Activated CD4-positive, CD25-positive, alpha-beta regulatory T cell treated with anti-CD3 and anti-CD28 coated beads, Interleukin-2, amount 50 U/mL, for 72 hours (primary cell): ENCODE results near the gene KPNA6.

ENCODE experiments used
- DNase-seq: peaks from one replicate; pipeline ENCODE4 v3.0.0; 2021

KPNA6 gene

DNA sequence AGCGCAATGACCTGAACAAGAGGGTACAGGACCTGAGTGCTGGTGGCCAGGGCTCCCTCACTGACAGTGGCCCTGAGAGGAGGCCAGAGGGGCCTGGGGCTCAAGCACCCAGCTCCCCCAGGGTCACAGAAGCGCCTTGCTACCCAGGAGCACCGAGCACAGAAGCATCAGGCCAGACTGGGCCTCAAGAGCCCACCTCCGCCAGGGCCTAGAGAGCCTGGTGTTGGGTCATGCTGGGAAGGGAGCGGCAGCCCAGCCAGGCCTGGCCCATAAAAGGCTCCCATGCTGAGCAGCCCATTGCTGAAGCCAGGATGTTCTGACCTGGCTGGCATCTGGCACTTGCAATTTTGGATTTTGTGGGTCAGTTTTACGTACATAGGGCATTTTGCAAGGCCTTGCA, 87.1 kb downstream of the KPNA6 start:
- DNase-seq = no peak

DNA sequence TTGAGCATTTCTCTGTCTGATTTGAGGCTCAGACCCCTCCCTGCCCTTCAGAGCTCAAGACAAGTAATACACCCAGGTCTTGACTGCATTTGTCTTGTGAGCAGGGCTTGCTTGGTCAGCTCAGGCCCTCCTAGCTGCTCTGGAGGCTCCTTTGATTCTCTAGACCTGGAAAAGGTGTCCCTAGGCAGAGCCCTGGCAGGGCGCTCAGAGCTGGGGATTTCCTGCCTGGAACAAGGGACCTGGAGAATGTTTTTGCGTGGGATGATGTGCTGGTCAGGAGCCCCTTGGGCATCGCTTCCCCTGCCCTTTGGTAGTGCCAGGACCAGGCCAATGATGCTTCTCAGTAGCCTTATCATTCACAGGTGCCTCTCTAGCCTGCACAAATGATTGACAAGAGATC, 87.7 kb downstream of the KPNA6 start:
- no peak for DNase-seq

DNA sequence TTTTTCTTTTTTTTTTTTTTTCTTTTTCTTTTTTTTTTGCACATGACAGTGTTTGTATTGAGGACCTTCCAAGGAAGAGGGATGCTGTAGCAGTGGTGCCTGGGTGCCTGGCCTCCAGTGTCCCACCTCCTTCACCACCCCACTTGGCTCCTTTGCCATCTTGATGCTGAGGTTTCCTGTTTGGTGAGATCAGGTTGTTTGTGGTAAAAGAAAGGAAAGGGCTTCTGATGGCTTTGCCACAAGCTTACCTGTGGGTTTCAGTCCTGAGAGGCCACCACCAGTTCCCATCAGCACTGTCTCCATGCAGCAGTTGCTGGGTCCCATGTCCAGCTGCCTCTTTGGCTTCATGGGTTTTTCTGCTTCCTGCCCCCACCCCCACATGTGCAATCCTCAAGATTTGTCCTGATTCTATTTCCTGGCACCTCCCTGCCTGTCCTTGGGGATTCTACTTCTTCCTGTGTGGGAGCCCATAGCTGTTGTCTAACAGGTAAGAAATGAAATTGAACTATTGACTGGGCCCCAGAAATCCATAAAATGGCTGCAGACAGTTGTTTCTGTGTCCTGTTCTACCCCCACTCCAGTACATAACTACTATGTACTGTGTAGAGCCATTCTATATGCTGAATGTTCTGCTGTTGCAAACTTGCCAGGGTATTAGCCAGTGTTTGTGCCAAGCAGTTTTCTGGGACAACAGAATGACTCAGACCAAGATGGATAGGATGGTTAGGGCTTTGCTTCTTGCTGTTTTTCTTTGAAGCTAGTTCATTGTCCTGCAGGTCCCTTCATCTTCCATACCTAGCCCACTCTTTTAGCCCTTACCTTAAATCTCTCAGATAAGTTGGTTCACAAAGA, 88.3 kb downstream of the KPNA6 start:
- no peak for DNase-seq

DNA sequence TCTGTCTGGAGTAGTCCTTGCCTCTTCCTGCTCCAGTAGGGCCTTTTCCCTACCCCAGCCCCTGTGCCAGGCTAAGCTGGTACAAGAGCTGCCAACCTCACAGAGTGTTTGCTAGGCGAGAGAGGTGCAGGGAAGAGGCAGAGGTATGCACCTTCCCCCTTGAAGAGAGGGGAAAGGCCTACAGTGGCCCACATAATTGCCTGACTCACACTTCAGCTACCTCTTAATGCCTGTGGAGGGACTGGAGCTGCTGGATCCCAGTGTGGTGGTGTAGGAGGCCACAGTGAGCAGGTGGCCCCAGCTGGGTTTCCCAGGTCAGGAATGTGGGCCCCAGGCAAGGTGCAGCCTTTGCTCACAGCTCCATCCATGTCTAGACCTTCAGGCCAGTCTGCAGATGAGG, 89.2 kb downstream of the KPNA6 start:
- DNase-seq = no peak

DNA sequence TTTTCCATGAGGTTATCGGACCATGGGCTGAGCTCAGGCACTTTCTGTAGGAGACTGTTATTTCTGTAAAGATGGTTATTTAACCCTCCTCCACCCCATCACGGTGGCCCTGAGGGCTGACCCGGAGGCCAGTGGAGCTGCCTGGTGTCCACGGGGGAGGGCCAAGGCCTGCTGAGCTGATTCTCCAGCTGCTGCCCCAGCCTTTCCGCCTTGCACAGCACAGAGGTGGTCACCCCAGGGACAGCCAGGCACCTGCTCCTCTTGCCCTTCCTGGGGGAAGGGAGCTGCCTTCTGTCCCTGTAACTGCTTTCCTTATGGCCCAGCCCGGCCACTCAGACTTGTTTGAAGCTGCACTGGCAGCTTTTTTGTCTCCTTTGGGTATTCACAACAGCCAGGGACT, 90.0 kb downstream of the KPNA6 start:
- DNase-seq = no peak

DNA sequence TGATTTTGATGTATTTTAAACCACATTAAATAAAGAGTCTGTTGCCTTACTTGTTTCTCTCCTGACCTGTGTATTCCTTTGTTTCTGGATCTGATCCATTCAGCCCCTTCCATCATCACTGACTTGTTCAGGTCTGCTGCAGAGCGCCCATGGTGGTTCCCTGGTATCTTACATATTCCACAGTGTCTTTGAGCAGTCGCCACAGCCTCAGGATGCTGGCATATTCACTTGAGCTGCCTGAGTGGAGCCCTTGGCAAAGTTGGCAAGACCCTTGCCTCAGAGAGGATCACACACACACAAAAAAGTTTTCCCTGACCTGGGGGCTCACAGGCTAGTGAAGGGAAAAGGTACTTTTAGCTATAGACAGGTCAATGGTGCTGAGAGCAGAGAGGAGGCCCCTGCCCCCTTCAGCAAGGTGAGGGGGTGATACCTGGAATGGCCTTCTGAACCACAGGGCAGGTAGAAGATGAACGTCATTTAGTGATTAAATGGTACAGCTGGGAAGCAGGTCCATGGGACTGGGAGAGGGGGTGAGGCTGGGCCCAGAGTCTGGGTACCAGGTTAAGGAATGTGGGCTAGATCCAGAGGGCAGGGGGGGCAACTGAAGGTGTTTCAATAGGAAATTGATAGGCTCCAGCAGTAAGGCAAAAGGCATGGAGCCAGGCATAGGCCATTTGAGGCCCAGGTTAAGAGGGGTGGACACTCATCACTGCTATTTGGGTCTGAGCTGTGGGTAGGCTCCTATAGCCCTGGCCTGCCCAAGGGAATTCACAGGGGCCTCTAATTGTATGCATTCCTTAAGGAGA, 90.6 kb downstream of the KPNA6 start:
- no peak for DNase-seq

DNA sequence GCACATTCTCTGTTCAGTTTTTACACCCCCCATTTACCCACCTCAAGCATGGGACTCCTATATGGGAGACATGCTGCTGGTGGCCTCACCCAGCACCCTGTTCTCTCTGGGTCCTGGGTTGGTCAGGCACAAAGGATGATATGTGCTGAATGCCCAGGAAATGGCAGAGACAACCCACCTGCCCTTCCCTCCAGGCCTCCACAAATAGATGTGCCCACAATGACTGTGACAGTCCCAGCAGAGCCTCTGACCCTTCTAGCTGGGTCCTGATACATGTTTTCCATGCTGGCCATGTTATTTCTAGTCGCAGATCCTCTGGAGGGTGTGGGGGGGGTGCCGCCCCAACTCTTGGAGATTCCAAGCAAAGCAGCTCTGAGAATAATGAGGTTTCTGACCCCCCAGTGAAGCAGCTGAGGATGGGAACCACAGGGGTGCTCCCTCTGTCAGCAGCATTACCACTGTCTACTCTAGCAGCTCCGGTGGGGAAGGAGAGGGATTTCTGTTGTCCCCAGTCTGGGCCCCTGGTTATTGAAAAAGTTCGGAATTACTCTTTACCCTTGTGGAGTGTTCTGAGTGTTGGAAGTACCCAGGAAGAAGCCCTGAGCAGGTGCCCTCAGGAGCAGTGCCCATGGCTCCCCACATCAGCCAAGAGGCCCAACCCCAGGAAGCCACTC, 91.3 kb downstream of the KPNA6 start:
- DNase-seq = no peak

DNA sequence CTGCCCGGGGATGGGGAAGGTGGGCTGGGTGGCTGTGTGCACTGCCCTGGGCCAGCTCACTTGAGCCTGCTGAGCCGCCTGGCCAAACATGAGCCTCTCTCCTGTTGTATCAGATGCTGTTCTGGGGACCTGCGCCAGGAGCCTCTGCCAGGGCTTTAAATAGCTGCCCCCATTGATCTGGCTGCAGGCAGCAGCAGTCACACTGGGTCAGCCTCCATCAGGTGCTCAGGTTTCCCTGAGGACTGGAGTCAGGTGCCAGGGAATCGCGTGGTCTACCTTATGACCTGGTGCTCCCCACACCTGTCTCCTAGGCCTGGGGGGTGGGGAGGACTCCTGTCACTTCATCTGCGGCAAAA, 91.8 kb downstream of the KPNA6 start:
- DNase-seq = no peak

DNA sequence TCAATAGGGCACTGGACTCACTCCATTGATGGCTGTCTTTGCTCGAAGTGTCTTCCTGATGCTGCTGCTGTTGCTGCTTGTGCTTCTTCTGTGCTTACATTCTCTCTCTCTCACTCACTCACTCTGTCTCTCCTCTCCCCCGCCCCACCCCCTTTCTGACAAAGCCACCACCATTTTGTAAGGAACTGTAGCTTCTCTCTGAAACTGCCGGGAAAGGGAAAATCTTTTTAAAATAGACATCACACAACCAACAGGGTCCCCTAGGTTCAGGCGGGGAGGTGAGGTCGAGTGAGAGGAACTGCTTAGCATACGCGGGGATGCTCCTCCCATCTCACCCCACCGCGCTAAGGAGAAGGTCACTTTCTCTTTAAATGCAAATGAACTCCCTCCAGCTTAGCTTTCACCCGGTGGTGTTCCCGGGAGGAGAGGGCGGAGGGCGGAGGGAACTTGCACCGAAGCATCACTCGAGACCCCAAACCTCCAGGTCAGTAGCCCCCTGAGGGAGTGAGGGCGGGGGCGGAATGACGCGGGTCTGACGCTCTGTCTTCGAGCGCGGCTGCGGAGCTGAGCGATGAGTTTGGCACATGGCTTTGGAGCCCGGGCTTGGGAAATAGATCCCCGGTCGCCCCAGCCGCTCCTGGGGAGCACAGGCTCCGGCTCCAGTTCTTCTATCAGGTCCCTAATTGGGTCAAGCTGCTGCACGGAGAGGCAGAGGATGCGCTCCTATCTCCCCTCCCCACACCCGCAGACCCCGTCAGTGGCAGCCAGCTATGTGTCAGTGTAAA, 92.6 kb downstream of the KPNA6 start, which contains the start of gene CCDC28B:
TSS of gene CCDC28B (plus strand) at position 370 of the 785 bp plus-strand sequence. CDS start 1,341 bp downstream, outside the sequence.
- peak; percentile 46 for DNase-seq

DNA sequence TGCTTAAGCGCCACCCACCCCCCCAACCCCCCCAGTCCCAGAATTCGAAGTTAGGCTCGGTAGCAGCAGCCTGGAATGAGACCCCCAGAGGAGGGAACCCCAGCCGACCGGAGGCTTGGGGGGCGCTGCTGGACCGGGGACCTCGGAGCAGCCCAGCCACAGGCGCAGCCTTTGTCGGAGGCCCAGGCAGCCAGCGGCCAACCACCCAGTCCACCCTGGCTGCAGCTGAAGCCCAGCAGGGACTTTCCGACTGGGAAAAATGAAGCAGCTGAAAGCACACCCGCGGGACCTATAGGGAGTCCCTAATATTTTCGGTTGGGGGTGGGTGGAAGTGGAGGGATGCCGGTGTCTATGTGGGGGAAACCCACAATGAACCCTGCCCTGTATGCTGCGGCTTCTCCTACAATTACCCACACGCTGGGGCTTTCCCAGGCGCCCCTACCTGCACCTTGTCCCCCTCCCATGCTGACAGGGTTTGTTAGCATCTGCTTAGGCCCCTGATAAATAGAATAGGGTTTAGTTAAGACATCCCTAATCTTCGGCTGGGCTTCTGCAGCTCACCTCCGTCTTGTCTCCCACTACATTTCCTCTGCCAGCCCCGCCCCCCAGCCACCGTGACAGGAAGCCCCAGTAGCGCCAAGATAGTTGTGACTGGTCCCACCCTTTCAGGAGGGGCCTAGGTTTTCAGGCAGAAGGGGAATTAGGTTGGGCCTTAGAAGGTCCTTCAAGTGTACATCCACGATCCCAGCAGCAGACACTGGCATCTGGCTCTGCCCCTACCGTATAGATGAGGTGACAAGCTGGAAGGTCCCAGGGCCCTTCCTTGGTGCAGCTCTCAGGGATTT, 93.4 kb downstream of the KPNA6 start:
- peak; percentile 60 for DNase-seq

DNA sequence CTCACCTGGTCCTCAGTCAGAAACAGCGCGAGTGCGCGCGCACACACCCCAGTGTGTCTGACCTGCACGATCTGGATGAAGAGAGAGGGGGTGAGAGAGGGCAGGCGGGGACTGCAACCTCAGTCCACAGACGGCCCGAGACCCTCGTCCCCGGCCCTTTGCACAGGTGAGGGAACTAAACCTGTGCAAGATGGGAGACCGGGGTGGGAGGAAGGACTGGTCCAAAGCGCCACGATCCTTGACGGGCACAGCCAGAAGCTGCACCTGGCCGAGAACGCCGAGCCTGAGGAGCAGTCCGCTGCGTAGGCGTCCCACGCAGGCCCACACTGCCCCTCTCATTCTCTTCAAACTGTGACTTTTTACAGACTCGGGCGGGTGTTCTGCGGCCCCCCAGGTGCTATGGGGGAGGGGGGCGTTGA, 97.1 kb downstream of the KPNA6 start:
- DNase-seq = no peak

DNA sequence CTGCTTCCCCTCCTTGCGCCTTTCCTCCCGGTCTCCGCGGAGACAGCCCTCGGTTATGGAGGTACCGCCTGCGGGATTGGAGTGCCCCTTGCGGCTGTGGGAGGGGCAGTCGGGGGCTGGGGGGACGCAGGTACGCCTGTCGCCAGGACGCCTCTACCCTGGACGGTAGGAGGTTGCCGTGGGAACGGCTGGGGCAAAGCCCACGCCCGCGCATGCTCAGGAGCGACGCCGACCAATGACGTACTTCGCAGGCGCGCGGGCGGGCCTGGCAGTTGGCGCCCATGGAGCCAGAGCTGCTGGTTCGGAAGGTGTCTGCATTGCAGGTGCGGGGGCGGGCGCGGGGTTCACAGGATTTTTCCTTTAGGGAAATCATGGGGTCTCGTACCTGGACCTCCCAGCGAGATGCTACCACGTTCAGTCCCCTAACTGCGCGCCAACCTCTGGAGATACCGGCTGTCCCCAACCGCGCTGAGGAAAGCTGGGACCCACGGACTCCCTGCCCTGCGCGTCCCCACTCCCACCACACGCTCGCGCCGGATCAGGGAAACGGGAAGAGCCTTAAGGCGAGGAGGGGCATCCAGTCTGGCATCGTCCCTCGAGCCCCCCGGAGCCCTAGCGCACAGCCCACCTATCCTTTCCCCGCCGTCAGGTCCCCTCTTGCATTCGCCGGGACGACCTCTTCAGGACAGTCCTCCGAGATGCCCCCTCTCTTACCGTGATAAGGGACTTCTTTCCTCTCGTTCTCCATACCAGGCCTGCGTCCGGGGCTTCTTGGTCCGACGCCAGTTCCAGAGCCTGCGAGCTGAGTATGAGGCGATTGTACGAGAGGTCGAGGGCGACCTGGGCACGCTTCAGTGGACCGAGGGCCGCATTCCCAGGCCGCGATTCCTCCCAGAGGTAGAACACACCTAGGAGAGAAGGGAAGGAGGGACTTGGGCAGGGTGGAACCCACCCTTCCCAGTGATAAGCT, 97.8 kb downstream of the KPNA6 start, which contains the start of gene IQCC:
TSS of gene IQCC (plus strand) at position 271 of the 970 bp plus-strand sequence. CDS start at position 282, 11 bp downstream.
- DNase-seq = peak; percentile 85

DNA sequence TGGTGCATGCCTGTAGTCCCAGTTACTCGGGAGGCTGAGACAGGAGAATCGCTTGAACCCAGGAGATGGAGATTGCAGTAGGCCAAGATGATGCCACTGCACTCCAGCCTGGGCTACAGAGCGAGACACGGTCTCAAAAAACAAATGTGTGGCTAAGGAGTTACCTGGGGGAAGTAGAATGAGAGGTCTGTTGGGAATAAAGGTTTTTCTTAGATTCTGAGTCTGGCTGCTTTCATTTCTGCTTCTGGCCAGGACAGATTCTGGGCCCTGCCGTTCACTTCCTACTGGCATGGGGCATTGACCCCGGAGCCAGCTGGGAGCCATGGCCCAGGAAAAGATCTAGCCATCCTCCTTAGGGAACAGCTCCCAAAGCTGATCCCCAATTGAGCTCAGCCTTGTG, 100.6 kb downstream of the KPNA6 start:
- DNase-seq = no peak

DNA sequence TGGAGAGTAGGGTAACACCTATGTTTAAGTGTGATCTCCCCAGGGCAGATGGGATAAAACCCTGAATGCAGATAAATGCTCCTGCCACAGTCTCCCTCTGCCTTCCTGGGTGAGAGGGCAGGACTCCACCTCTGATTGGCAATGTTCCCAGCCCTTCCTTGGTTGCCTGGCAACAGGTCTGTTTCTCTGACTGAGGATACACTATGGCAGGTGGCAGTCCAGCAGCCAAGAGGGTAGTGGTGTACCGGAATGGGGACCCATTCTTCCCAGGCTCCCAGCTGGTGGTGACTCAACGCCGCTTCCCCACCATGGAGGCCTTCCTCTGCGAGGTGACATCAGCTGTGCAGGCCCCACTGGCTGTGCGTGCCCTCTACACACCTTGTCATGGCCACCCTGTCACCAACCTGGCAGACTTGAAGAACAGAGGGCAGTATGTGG, 101.1 kb downstream of the KPNA6 start, which contains the start of gene DCDC2B:
TSS of gene DCDC2B (plus strand) at position 199 of the 438 bp plus-strand sequence. CDS start at position 204, 5 bp downstream.
- DNase-seq = no peak

DNA sequence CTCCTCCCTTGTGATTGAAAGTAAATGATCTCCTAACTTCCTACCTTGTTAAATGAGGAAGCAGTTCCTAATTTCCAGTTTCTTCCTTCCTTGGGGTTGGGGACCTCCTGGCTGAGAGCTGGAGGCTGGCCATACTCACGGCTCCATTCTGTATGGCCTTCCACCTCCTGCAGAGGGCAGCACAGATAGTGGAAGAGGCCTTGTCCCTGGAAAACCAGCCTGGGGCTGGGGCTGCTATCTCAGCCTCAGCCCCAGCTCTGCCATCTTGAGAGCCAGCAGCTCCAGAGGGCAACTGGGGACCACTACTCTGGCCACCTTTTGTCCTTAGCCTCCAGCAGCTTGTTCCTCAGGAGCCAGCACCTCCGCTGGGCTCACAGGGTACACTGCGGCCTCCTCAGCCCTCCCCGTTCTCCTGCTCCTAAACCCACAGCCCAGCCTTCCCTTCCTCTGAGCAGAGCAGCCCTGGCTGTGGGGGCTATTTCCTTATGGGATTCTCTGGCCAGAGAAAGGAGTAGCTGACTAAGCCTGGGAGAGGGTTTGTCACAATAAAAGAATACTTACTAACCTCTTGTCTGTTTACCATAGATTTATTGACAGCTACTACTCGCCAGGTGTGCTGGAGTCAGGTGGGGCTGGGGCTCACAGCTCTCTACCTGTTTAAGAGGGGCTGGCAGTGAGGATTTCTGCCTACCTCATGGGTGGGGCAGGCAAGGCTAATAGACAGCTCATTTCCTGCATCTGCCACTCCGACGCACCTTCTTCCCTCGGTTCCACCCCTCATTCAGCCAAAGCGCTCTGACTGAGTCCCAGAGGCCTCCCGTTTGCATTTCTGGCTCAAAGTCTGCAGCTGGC, 108.0 kb downstream of the KPNA6 start:
- peak; percentile 51 for DNase-seq

DNA sequence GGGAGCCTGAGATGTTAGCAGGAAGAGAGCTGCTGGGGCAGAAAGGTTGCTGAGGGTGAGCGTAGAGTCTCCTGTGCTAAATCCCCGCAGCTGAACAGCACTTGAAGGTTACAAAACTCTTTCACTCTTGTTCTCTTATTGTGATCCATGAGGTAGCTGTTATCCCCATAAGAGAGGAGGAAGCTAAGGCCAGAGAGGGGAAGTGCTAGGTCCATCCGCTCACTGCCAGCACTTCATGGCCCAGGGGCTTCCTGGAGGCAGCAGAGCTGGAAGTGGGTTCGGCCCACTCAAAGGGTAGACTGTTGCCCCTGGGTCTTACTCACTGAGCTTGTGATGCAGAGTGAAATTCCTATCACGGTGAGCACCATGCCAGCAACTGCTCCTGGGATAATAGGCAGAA, 108.7 kb downstream of the KPNA6 start:
- no peak for DNase-seq

DNA sequence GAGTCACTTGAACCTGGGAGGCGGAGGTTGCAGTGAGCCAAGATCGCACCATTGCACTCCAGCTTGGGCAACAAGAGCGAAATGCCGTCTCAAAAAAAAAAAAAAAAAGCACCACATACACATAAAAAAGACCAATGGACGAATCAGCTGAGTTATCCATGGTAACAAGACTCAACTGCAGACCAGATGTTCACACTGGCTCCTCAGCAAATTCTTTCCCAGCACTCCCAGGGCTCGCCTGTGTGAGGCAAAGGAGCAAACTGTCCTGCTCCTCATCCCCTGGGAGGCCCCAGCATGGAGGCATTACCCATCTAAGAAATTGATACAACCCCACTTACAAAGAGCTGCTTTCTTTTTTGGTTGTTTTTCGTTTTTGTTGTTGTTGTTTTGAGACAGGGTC, 111.2 kb downstream of the KPNA6 start:
- DNase-seq = no peak

DNA sequence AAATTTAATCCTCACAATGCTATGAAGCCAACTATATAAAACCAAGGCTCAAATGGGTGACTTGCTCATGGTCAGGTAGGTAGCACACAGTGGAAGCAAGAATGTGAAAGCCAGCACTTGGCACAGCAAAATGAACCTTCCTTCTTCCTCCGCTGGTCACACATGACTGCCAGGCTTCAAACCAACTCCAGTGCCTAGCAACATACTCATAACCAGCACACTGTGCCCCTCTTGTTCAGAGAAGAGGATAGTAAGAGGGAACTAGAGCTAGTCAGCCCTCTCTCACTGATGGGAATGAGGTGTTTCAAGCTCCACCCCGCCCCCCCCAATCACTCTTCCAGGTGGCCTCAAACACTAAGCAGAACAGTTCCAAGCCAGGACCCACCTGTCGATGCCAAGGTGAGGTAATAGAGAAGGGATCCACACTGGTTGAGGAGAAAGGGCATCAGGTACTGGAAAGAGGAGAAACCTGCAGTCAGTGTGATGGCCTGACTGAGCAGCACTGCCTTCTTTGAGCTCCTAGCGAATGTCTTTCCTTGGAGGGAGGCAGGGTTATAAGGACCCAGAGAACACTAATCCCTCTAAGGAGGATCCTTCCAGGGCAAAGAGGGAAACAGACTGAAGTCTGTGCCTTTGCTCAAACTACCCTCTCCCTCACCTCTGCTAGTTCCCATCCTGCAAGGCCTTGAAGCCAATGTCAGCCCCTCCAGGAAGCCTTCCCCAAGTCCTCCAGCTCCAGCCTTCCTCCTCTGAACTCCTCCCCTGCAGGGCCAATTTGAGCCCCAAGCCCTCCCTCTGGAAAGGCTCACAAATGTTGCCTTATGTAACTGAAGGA, 113.1 kb downstream of the KPNA6 start:
- DNase-seq = no peak
